ENCODE results near the gene SCYL1.

Gene SCYL1

DNA sequence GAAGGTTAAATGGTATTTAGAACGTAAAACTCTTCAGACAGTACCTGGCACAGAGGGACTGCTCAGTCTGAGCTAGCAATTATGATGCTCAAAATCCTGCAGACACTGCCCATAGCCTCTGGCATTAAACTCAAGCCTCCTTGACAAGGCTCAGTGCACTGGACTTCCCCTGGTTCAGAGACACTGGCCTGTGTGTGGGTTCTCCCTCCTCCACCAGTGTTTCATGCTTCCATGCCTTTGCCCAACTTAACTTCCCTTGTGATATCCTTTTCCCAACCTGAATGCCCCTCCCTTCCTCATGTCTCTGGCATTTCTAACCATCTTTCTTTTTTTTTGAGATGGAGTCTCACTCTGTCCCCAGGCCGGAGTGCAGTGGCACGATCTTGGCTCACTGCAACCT is 24.2 kb downstream of the SCYL1 start:
- H3K4me3 ChIP-seq (ENCODE audit: low read depth, low read length): no peak overlapping the region
- TF ChIP-seq, protein P1, sequence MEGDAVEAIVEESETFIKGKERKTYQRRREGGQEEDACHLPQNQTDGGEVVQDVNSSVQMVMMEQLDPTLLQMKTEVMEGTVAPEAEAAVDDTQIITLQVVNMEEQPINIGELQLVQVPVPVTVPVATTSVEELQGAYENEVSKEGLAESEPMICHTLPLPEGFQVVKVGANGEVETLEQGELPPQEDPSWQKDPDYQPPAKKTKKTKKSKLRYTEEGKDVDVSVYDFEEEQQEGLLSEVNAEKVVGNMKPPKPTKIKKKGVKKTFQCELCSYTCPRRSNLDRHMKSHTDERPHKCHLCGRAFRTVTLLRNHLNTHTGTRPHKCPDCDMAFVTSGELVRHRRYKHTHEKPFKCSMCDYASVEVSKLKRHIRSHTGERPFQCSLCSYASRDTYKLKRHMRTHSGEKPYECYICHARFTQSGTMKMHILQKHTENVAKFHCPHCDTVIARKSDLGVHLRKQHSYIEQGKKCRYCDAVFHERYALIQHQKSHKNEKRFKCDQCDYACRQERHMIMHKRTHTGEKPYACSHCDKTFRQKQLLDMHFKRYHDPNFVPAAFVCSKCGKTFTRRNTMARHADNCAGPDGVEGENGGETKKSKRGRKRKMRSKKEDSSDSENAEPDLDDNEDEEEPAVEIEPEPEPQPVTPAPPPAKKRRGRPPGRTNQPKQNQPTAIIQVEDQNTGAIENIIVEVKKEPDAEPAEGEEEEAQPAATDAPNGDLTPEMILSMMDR (IDR thresholded peaks at IDR 0.05; ENCODE audit: low read depth, low read length, missing control alignments): no peak
- no peak for DNase-seq (ENCODE audit: low read depth)

DNA sequence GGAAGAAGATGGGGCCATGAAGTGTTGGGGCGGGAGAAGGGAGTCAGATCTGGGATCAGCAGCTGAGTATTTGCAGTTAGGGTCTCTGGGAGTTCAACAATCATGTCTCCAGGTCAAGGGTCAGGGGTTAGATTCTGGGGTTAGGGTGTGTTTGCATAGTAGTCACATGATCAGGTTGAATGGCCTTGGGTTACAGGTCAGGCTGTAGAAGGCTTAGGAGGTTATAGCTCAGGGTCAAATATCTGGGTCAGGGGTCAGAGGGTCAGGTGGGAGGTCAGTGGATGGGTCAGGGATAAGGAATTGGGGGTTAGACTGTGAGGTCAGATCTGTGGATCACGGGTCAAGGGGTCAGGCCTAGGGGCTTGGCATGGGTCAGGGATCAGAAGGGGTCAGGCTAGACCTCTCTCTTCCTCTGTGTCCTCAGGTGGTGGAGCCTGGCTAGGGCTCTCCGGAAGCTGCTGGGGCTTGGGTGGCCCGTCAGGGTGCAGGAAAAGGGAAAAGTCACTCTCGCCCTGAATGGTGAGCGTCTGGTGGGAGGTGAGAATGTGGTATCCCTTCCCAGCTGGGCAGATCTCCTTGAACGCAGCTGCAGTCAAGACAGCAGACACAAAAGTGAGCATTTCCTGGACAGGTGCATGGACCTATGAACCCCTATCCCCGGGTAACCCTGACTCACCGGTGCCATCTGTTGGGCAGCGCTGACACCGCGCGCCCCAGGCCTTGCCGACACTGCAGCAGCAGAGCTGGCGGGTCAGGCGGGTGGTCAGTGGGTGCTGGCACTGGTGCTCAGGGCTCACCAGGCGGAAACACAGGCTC is 26.9 kb downstream of the SCYL1 start:
- TF ChIP-seq, protein P1 (IDR thresholded peaks at IDR 0.05; ENCODE audit: low read depth, low read length, missing control alignments): peak; percentile 75
- no peak overlapping the region for H3K4me3 ChIP-seq (ENCODE audit: low read depth, low read length)
- peak; percentile 37 for DNase-seq (ENCODE audit: low read depth)

DNA sequence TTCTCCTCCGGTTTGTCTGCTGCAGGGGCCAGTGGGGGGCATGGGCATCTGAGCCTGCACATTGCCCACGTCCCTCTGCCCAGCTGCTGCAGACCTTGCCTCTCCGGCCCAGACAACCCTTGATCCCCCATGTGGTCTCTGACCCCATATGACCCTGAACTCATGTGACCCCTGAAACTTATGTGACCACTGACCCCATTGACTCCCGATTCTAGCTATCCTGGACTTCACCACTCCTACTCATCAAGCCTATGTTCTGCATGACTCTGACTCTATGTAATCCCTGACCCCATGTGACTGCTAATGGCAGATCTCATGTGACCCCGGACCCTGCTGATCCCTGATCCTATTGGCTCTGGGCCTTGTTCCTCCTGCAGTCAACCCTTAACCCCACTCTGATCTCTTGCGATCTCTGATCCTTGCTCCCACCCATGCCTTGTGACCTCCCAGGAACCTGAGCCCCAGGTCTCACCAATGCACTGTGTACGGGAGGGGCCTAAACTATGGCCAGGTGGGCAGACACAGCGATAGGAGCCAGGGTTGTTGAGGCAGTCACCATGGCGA is 27.6 kb downstream of the SCYL1 start:
- DNase-seq (ENCODE audit: low read depth): no peak
- TF ChIP-seq, protein P1 (IDR thresholded peaks at IDR 0.05; ENCODE audit: low read depth, low read length, missing control alignments): no peak
- no peak overlapping the region for H3K4me3 ChIP-seq (ENCODE audit: low read depth, low read length)

DNA sequence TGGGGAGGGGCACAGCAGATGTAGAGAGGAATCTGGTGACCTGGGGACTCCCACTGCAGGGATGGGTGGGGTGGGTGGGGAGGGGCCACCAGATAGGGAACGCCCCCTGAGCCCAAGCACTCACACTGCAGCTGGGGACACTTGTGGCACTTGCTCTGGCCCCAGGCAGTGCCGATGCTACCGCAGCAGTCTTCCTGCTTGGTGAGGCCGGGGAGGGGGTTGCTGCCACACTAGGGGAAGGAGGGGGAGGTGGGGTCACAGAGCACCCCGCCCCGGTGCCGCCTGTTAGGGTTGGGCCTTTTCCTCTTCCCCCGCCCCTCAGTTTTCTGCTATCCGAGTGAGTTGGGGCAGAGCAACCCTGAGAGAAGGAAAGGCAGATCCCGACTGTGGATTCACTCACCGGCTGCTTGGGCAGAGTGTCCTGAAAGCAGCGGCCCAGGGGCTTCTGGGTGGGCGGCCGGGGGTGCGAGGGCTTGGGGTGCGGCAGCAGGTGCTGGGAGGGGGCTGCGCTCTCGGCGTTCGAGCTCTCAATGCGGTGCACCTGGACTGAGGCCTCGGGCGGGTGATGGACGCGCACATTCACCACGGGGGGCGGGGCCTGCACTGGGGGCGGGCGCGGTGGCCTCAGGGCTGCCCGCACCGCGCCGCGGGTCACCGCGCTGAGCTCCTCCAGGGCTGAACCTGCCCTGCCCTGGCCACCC is 28.6 kb downstream of the SCYL1 start:
- DNase-seq (ENCODE audit: low read depth): no peak
- TF ChIP-seq, protein P1 (IDR thresholded peaks at IDR 0.05; ENCODE audit: low read depth, low read length, missing control alignments): no peak
- H3K4me3 ChIP-seq (ENCODE audit: low read depth, low read length): no peak overlapping the region

DNA sequence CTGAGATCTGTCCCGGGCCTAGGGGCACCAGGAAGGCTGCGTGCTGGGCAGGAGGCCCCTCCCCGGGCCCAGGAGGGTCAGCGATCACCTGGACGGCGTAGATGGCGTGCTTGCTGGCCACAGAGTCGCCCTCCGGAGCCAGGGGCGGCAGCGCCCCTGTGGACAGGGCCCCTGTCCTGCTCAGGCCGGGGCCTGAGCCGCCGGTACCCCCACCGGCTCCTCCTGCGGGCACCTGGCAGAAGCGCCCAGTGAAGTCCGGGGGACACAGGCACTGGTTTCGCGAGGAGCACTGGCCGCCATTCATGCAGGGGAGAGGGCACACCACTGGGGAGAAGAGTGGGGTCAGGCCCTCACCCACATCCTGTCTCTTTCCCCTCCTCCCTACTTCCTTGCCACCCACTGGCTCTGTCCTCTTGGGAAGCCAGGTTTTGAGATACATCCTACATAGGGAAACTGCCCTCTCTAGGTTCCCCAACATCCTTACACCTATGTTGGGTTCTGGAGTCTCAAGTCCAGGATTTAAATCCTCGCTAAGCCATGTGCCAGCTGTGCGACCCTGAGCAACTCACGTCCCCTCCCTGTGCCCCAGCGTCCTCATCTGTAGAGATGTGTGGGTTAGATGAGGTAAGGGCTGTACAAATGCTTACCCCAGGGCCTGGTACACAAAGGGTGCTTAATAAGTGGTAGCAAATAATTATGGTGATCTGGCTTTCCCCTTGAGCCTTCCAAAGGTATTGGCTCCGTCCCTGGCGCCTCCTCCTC is 29.4 kb downstream of the SCYL1 start:
- H3K4me3 ChIP-seq (ENCODE audit: low read depth, low read length): no peak overlapping the region
- no peak for DNase-seq (ENCODE audit: low read depth)
- TF ChIP-seq, protein P1 (IDR thresholded peaks at IDR 0.05; ENCODE audit: low read depth, low read length, missing control alignments): no peak

DNA sequence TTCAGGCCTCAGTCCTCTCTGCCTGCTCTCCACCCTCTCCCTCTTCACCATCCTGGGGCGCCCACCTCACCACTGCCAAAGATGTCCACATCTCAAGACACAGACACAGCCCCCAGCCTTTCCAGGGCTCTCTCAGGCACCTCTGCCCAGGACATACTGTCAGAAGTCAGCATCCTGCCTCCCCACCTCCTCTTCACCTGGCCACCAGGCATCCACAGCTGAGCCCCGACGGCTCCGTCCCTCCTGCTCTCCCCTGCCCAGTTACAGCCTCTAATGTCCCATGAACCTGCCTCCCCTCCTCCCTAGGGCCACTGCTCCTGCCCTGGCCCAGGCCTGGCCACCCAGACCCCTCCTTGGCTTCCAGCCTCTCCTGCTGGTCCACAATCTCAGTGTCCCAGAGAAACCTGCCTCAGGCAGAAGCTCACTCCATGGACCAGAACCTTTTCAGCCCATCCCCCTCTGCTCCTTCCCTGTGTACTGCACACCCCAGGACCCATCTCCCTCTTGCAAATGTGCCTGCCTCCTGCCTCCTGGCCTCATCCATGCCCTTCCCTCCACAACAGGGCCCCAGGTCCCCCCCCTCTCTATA is 30.1 kb downstream of the SCYL1 start:
- DNase-seq (ENCODE audit: low read depth): no peak
- H3K4me3 ChIP-seq (ENCODE audit: low read depth, low read length): no peak overlapping the region
- TF ChIP-seq, protein P1 (IDR thresholded peaks at IDR 0.05; ENCODE audit: low read depth, low read length, missing control alignments): no peak

All from GM12864 (cell line).